Neural cell (in vitro differentiated cells): ENCODE measurements around the gene PDCD4. TPM values are rescaled to one million over a fixed set of nuclear protein-coding genes. Genes with fewer than 3 reads are reported as not detected.

Experiments
- H2AFZ ChIP-seq: fragments of 200-600, 300-800 bp; sonication (generic), shearing (Covaris generic); 2 replicates; pipeline ENCODE4 v1.6.0; 2014; ENCODE audit warnings: low read depth, mild to moderate bottlenecking, antibody characterized with exemption, low read length, moderate library complexity
- H3F3A ChIP-seq: fragments of 200-600 bp; shearing (Covaris generic); 2 replicates; pipeline ENCODE4 v1.6.1; 2016; ENCODE audit warnings: mild to moderate bottlenecking, moderate library complexity, mixed read lengths, antibody characterized with exemption, low read length; ENCODE audit not compliant: insufficient read depth, poor library complexity, severe bottlenecking
- H3K27ac ChIP-seq: fragments of 200-600, 300-800 bp; sonication (generic), shearing (Covaris generic); 2 replicates; pipeline ENCODE4 v1.5.1; 2014; ENCODE audit warnings: mild to moderate bottlenecking, low read length, moderate library complexity
- H3K27me3 ChIP-seq: fragments of 300-800, 200-600 bp; sonication (generic), shearing (Covaris generic); 2 replicates; pipeline ENCODE4 v1.6.0; 2014; ENCODE audit warnings: mild to moderate bottlenecking, low read depth, low read length, moderate library complexity; ENCODE audit not compliant: insufficient read depth
- H3K36me3 ChIP-seq: fragments of 300-800, 200-600 bp; sonication (generic), shearing (Covaris generic); 2 replicates; pipeline ENCODE4 v1.5.1; 2014; ENCODE audit warnings: mild to moderate bottlenecking, antibody characterized with exemption, low read length, moderate library complexity; ENCODE audit not compliant: insufficient read depth
- H3K4me2 ChIP-seq: fragments of 300-800, 200-600 bp; sonication (generic), shearing (Covaris generic); 2 replicates; pipeline ENCODE4 v1.6.0; 2014; ENCODE audit warnings: mild to moderate bottlenecking, low read length
- H3K4me3 ChIP-seq: fragments of 300-800, 200-600 bp; sonication (generic), shearing (Covaris generic); 2 replicates; pipeline ENCODE4 v1.5.1; 2014; ENCODE audit warnings: mild to moderate bottlenecking, low read length, moderate library complexity
- H3K79me2 ChIP-seq: fragments of 200-600 bp; shearing (Covaris generic); replicated peaks from 2 replicates; pipeline ENCODE4 v1.6.0; 2014; ENCODE audit warnings: mild to moderate bottlenecking, low read length, moderate library complexity; ENCODE audit not compliant: insufficient read depth
- H3K9ac ChIP-seq: fragments of 300-800, 200-600 bp; sonication (generic), shearing (Covaris generic); 2 replicates; pipeline ENCODE4 v1.6.1; 2016; ENCODE audit warnings: mild to moderate bottlenecking, low read length, mixed read lengths
- H3K9me2 ChIP-seq: fragments of 200-600 bp; shearing (Covaris generic); 2 replicates; pipeline ENCODE4 v1.6.1; 2016; ENCODE audit warnings: mild to moderate bottlenecking, low read length, mixed read lengths; ENCODE audit not compliant: insufficient read depth
- H3K9me3 ChIP-seq: fragments of 200-600, 300-800 bp; sonication (generic), shearing (Covaris generic); 2 replicates; pipeline ENCODE4 v1.6.1; 2016; ENCODE audit warnings: mild to moderate bottlenecking, mixed run types, low read length, moderate library complexity, mixed read lengths
- H4K20me1 ChIP-seq: fragments of 200-600 bp; shearing (Covaris generic); 2 replicates; pipeline ENCODE4 v1.6.1; 2016; ENCODE audit warnings: mild to moderate bottlenecking, mixed run types; ENCODE audit not compliant: insufficient read depth
- EP300 ChIP-seq: fragments of 450-650 bp; conservative IDR thresholded peaks from 2 replicates; pipeline ENCODE4 v1.6.1; 2014; ENCODE audit warnings: antibody characterized with exemption, mild to moderate bottlenecking, moderate library complexity; ENCODE audit not compliant: poor library complexity, severe bottlenecking
- EZH2 ChIP-seq: fragments of 200-600, 300-800 bp; shearing (Covaris generic), sonication (generic); IDR thresholded peaks from 2 replicates; pipeline ENCODE4 v1.6.1; 2014; ENCODE audit warnings: antibody characterized with exemption, low read length, borderline replicate concordance, mild to moderate bottlenecking; ENCODE audit not compliant: insufficient read depth, poor library complexity, severe bottlenecking
- MXI1 ChIP-seq: fragments of 450-650 bp; conservative IDR thresholded peaks from 2 replicates; pipeline ENCODE4 v1.6.1; 2014; ENCODE audit warnings: antibody characterized with exemption, mild to moderate bottlenecking; ENCODE audit not compliant: poor library complexity, severe bottlenecking
- POLR2AphosphoS5 ChIP-seq: IDR thresholded peaks from 2 replicates; pipeline ENCODE4 v1.6.1; 2012
- RAD21 ChIP-seq: fragments of 450-650 bp; conservative IDR thresholded peaks from 2 replicates; pipeline ENCODE4 v1.6.1; 2014; ENCODE audit warnings: antibody characterized with exemption, mild to moderate bottlenecking, moderate library complexity
- SMC3 ChIP-seq: fragments of 450-650 bp; conservative IDR thresholded peaks from 2 replicates; pipeline ENCODE4 v1.6.1; 2014; ENCODE audit warnings: antibody characterized with exemption, mild to moderate bottlenecking, moderate library complexity; ENCODE audit not compliant: poor library complexity
- TAF1 ChIP-seq: IDR thresholded peaks from 2 replicates; pipeline ENCODE4 v1.6.1; 2012; ENCODE audit warnings: low read depth
- polyA plus RNA-seq: library from polyadenylated mRNA; depleted of rRNA; stranded (reverse); fragments of >200 nt; gene quantifications from 2 replicates; pipeline ENCODE4 v1.2.3, GENCODE V29; 2014
- TF ChIP-seq, protein P1 (sequence below): IDR thresholded peaks from 2 replicates; pipeline ENCODE4 v1.6.1; 2012; ENCODE audit warnings: borderline replicate concordance
- TF ChIP-seq, protein P2 (sequence below): fragments of 450-650 bp; IDR thresholded peaks from 2 replicates; pipeline ENCODE4 v1.5.1; 2014; ENCODE audit warnings: antibody characterized with exemption, mild to moderate bottlenecking, moderate library complexity; ENCODE audit not compliant: poor library complexity, severe bottlenecking

The PDCD4 gene
- polyA plus RNA-seq, 1 donor from 2014 or later = 83.5 TPM

DNA sequence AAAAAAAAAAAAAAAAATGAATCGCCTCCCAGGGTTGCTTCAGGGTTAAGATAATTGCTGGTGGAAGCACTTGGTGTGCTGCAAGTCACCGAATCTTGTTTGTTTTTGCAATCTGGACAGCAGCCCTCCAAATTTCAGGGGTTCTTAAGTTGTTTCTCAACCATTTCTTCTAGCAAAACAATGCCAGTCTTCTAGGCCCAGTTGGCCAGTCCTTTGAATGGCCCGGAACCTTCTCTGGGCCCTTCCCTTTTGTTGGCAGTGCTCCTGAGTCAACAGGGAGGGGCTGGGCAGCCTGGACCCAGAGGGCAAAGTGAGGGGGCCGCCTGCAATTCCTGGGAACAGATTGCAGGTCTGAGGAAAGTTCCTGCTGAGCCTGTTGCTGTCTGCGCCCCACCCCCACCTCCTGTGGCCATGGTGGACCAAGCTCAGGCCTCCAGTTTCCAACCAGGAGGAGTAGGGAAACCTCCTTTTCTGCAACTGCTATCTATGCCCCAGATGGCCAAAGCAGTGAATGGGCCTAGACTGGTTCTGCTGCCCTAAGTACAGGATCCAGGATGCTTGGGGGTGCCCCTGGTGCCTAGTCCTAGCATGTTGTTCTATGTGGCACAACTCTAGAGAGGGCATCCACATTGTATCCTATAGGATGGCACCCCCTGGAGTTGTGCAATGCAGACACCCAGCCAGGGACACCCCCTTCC, 31.4 kb upstream of the PDCD4 start:
- no peak overlapping the region for H3K4me2 ChIP-seq
- H3K27ac ChIP-seq = no peak overlapping the region
- H3K9me2 ChIP-seq = no peaks in the 10 kb centered on the region
- H2AFZ ChIP-seq = no peak overlapping the region
- H3K27me3 ChIP-seq = no peaks in the 10 kb centered on the region
- H3K36me3 ChIP-seq = no peaks in the 10 kb centered on the region
- no peak overlapping the region for H3K4me3 ChIP-seq
- H3F3A ChIP-seq = no peaks in the 10 kb centered on the region
- TF ChIP-seq RAD21 (no peak), POLR2AphosphoS5 (no peak), MXI1 (no peak), EZH2 (no peak), SMC3 (no peak), EP300 (no peak), TAF1 (no peak)
- TF ChIP-seq, protein P1, sequence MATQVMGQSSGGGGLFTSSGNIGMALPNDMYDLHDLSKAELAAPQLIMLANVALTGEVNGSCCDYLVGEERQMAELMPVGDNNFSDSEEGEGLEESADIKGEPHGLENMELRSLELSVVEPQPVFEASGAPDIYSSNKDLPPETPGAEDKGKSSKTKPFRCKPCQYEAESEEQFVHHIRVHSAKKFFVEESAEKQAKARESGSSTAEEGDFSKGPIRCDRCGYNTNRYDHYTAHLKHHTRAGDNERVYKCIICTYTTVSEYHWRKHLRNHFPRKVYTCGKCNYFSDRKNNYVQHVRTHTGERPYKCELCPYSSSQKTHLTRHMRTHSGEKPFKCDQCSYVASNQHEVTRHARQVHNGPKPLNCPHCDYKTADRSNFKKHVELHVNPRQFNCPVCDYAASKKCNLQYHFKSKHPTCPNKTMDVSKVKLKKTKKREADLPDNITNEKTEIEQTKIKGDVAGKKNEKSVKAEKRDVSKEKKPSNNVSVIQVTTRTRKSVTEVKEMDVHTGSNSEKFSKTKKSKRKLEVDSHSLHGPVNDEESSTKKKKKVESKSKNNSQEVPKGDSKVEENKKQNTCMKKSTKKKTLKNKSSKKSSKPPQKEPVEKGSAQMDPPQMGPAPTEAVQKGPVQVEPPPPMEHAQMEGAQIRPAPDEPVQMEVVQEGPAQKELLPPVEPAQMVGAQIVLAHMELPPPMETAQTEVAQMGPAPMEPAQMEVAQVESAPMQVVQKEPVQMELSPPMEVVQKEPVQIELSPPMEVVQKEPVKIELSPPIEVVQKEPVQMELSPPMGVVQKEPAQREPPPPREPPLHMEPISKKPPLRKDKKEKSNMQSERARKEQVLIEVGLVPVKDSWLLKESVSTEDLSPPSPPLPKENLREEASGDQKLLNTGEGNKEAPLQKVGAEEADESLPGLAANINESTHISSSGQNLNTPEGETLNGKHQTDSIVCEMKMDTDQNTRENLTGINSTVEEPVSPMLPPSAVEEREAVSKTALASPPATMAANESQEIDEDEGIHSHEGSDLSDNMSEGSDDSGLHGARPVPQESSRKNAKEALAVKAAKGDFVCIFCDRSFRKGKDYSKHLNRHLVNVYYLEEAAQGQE = no peak
- TF ChIP-seq, protein P2, sequence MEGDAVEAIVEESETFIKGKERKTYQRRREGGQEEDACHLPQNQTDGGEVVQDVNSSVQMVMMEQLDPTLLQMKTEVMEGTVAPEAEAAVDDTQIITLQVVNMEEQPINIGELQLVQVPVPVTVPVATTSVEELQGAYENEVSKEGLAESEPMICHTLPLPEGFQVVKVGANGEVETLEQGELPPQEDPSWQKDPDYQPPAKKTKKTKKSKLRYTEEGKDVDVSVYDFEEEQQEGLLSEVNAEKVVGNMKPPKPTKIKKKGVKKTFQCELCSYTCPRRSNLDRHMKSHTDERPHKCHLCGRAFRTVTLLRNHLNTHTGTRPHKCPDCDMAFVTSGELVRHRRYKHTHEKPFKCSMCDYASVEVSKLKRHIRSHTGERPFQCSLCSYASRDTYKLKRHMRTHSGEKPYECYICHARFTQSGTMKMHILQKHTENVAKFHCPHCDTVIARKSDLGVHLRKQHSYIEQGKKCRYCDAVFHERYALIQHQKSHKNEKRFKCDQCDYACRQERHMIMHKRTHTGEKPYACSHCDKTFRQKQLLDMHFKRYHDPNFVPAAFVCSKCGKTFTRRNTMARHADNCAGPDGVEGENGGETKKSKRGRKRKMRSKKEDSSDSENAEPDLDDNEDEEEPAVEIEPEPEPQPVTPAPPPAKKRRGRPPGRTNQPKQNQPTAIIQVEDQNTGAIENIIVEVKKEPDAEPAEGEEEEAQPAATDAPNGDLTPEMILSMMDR = no peak
- H4K20me1 ChIP-seq = no peaks in the 10 kb centered on the region
- H3K79me2 ChIP-seq = no peaks in the 10 kb centered on the region
- no peak overlapping the region for H3K9ac ChIP-seq
- H3K9me3 ChIP-seq = no peaks in the 10 kb centered on the region

DNA sequence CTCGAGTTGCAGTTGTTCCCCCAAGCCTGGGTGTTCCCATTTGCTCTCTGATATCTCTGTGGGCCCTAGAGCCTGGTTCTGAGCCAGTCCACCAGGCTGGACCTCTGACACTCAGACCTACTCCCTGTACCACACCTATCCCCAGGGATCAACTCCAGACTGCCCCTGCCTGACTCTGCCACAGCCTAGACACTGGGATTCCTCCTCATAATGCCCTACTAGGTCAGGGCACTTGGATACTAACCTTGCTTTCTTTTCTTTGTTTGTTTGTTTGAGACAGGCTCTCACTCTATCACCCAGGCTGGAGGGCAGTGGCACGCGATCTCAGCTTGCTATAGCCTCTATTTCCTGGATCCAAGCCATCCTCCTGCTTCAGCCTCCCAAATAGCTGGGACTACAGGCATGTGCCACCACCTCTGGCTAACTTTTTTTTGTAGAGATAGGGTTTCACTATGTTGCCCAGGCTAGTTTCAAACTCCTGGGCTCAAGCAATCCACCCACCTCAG, 30.8 kb upstream of the PDCD4 start:
- H2AFZ ChIP-seq = no peak overlapping the region
- H4K20me1 ChIP-seq = no peaks in the 10 kb centered on the region
- no peaks in the 10 kb centered on the region for H3K36me3 ChIP-seq
- TF ChIP-seq POLR2AphosphoS5 = no peak
- no peak for TF ChIP-seq EZH2
- no peak for TF ChIP-seq MXI1
- no peak for TF ChIP-seq RAD21
- TF ChIP-seq TAF1 = no peak
- TF ChIP-seq, protein P1 = no peak
- no peak for TF ChIP-seq EP300
- TF ChIP-seq SMC3 = no peak
- TF ChIP-seq, protein P2 = no peak
- no peak overlapping the region for H3K27ac ChIP-seq
- H3K4me2 ChIP-seq = no peak overlapping the region
- H3K9me3 ChIP-seq = no peaks in the 10 kb centered on the region
- H3K9ac ChIP-seq = no peak overlapping the region
- no peak overlapping the region for H3K4me3 ChIP-seq
- H3K27me3 ChIP-seq = no peaks in the 10 kb centered on the region
- H3K9me2 ChIP-seq = no peaks in the 10 kb centered on the region
- H3F3A ChIP-seq = no peaks in the 10 kb centered on the region
- H3K79me2 ChIP-seq = no peaks in the 10 kb centered on the region
